Osteoblast (primary cell): Measurements from ENCODE around the gene LRRC4C. TPM values are rescaled to one million over a fixed set of nuclear protein-coding genes. Genes with fewer than 3 reads are reported as not detected.

Experiments used
- DNase-seq: peaks from one replicate; pipeline ENCODE4 v3.0.0; 2011; ENCODE audit warnings: low spot score, mixed read lengths; ENCODE audit not compliant: insufficient read length; ENCODE audit errors: missing footprints
- H2AFZ ChIP-seq: 2 replicates; pipeline ENCODE4 v1.6.0; 2011; ENCODE audit warnings: mild to moderate bottlenecking, low read length
- H3K27ac ChIP-seq: 2 replicates; pipeline ENCODE4 v1.5.1; 2011; ENCODE audit warnings: mild to moderate bottlenecking, low read depth, low read length, moderate library complexity
- H3K27me3 ChIP-seq: 2 replicates; pipeline ENCODE4 v1.6.0; 2012; ENCODE audit warnings: mild to moderate bottlenecking, control low read depth, inconsistent platforms, low read length, moderate library complexity; ENCODE audit not compliant: insufficient read depth
- H3K36me3 ChIP-seq: 2 replicates; pipeline ENCODE4 v1.5.1; 2011; ENCODE audit warnings: mild to moderate bottlenecking, low read length, control low read depth, moderate library complexity; ENCODE audit not compliant: insufficient read depth
- H3K4me1 ChIP-seq: 2 replicates; pipeline ENCODE4 v1.5.1; 2011; ENCODE audit warnings: mild to moderate bottlenecking, low read length, control low read depth, moderate library complexity; ENCODE audit not compliant: insufficient read depth
- H3K4me2 ChIP-seq: 2 replicates; pipeline ENCODE4 v1.6.0; 2011; ENCODE audit warnings: mild to moderate bottlenecking, low read length; ENCODE audit not compliant: insufficient read depth
- H3K4me3 ChIP-seq: fragments of 200-600 bp; sonication (generic); 3 replicates; pipeline ENCODE4 v1.5.1; 2012; ENCODE audit warnings: mild to moderate bottlenecking, low read length, inconsistent platforms; ENCODE audit not compliant: insufficient read depth
- H3K79me2 ChIP-seq: 2 replicates; pipeline ENCODE4 v1.6.0; 2012; ENCODE audit warnings: mild to moderate bottlenecking, low read length, control low read depth, inconsistent platforms; ENCODE audit not compliant: insufficient read depth
- H3K9me3 ChIP-seq: 2 replicates; pipeline ENCODE4 v1.5.1; 2011; ENCODE audit warnings: low read depth, low read length, control low read depth
- H4K20me1 ChIP-seq: 2 replicates; pipeline ENCODE4 v1.6.0; 2012; ENCODE audit warnings: mild to moderate bottlenecking, low read length, control low read depth; ENCODE audit not compliant: insufficient read depth
- CTCF ChIP-seq: IDR thresholded peaks from 2 replicates; pipeline ENCODE4 v1.5.1; 2011; ENCODE audit warnings: mild to moderate bottlenecking, low read depth, low read length, moderate library complexity; ENCODE audit errors: extremely low read depth
- total RNA-seq: library from RNA; depleted of rRNA; stranded (reverse); fragments of >200 nt; gene quantifications from 2 replicates; pipeline ENCODE4 v1.2.3, GENCODE V29; 2012

Gene LRRC4C
- total RNA-seq, 1 donor, result 2.2 TPM

GRCh38 chr11:41392596-41392995 lies 66.9 kb downstream of the LRRC4C start:
- TF ChIP-seq CTCF, result no peak
- Histone ChIP-seq H3K79me2 (no peaks in the 10 kb centered on the region), H3K4me1 (no peaks in the 10 kb centered on the region), H3K4me2 (no peak overlapping the region), H3K27ac (no peak overlapping the region), H2AFZ (no peak overlapping the region), H4K20me1 (no peaks in the 10 kb centered on the region), H3K9me3 (no peaks in the 10 kb centered on the region), H3K4me3 (no peak overlapping the region), H3K36me3 (no peaks in the 10 kb centered on the region), H3K27me3 (no peaks in the 10 kb centered on the region)
- DNase-seq, result no peak

GRCh38 chr11:41389623-41390130 lies 69.8 kb downstream of the LRRC4C start:
- no peaks in the 10 kb centered on the region for H3K4me1 ChIP-seq
- no peak overlapping the region for H3K27ac ChIP-seq
- no peaks in the 10 kb centered on the region for H4K20me1 ChIP-seq
- no peak overlapping the region for H3K4me3 ChIP-seq
- H3K27me3 ChIP-seq, result no peaks in the 10 kb centered on the region
- H3K36me3 ChIP-seq, result no peaks in the 10 kb centered on the region
- TF ChIP-seq CTCF, result no peak
- no peak for DNase-seq
- H2AFZ ChIP-seq, result no peak overlapping the region
- H3K79me2 ChIP-seq, result no peaks in the 10 kb centered on the region
- no peak overlapping the region for H3K4me2 ChIP-seq
- no peaks in the 10 kb centered on the region for H3K9me3 ChIP-seq

- Histone ChIP-seq H3K9me3 (peaks cover 4% of the 10 kb centered on the region), H3K4me1 (no peaks in the 10 kb centered on the region), H3K36me3 (no peaks in the 10 kb centered on the region), H3K4me3 (no peak overlapping the region), H3K27me3 (no peaks in the 10 kb centered on the region), H3K27ac (no peak overlapping the region), H4K20me1 (no peaks in the 10 kb centered on the region), H3K79me2 (no peaks in the 10 kb centered on the region), H2AFZ (no peak overlapping the region), H3K4me2 (no peak overlapping the region)
- DNase-seq, result no peak
- no peak for TF ChIP-seq CTCF
These were observed 75.1 kb downstream of the LRRC4C start for GRCh38 chr11:41384329-41384728.

- Histone ChIP-seq H3K36me3 (no peaks in the 10 kb centered on the region), H3K27ac (no peak overlapping the region), H3K4me1 (no peaks in the 10 kb centered on the region), H3K79me2 (no peaks in the 10 kb centered on the region), H3K4me3 (no peak overlapping the region), H4K20me1 (no peaks in the 10 kb centered on the region), H3K9me3 (peaks cover 4% of the 10 kb centered on the region), H3K27me3 (no peaks in the 10 kb centered on the region), H2AFZ (no peak overlapping the region), H3K4me2 (no peak overlapping the region)
- TF ChIP-seq CTCF, result no peak
- no peak for DNase-seq
These were observed 75.7 kb downstream of the LRRC4C start for GRCh38 chr11:41383768-41384167.
